Kidney (tissue), 14 donors: Measurements from ENCODE around the gene RANBP1. TPM values are rescaled to one million over a fixed set of nuclear protein-coding genes. Genes with fewer than 3 reads are reported as not detected.
A peak's percentile ranks its signal among the peaks of the same experiment; 100 is the strongest.

ENCODE experiments used
- DNase-seq, 5 donors: peaks; one replicate each; pipeline ENCODE4 v3.0.0-alpha.2; 2013 to 2020
- FAIRE-seq: peaks from 2 replicates; lab custom pipeline; 2012; peaks lifted over from hg19 to GRCh38; lab: Jason Lieb, UNC
- H3K27ac ChIP-seq, 2 donors: one replicate each; pipeline ENCODE4 v1.7.0; 2013; ENCODE audit warnings: low read depth in 2 of 2, low read length in 2 of 2, inconsistent platforms in 1 of 2
- H3K27me3 ChIP-seq: one replicate; pipeline ENCODE4 v1.7.1; 2013; ENCODE audit warnings: low read length, inconsistent platforms; ENCODE audit not compliant: control insufficient read depth, insufficient read depth
- H3K36me3 ChIP-seq, 3 donors: one replicate each; pipeline versions ENCODE4 v1.7.0 to v1.7.1; 2013; ENCODE audit warnings: low read length in 3 of 3, control low read depth in 1 of 3, inconsistent platforms in 1 of 3; ENCODE audit not compliant: insufficient read depth in 3 of 3, control insufficient read depth in 2 of 3
- H3K4me1 ChIP-seq, 3 donors: one replicate each; pipeline versions ENCODE4 v1.7.0 to v1.7.1; 2013; ENCODE audit warnings: low read length in 3 of 3, inconsistent platforms in 1 of 3, low read depth in 1 of 3; ENCODE audit not compliant: control insufficient read depth in 2 of 3, insufficient read depth in 2 of 3
- H3K4me3 ChIP-seq, 3 donors: one replicate each; pipeline versions ENCODE4 v1.7.0 to v1.8.1; 2013; ENCODE audit warnings: low read length in 3 of 3, control low read depth in 1 of 3, inconsistent platforms in 1 of 3
- H3K9ac ChIP-seq, 3 donors: one replicate each; pipeline versions ENCODE4 v1.7.0 to v1.7.1; 2013; ENCODE audit warnings: low read length in 3 of 3, control low read depth in 1 of 3, inconsistent platforms in 1 of 3
- H3K9me3 ChIP-seq, 3 donors: one replicate each; pipeline versions ENCODE4 v1.7.0 to v1.7.1; 2013; ENCODE audit warnings: low read length in 3 of 3, control low read depth in 1 of 3, inconsistent platforms in 1 of 3; ENCODE audit not compliant: control insufficient read depth in 2 of 3, insufficient read depth in 1 of 3
- CTCF ChIP-seq: IDR thresholded peaks from 3 replicates; pipeline ENCODE4 v1.5.1; 2012; ENCODE audit warnings: mild to moderate bottlenecking, moderate library complexity, borderline replicate concordance; ENCODE audit not compliant: insufficient read depth; ENCODE audit errors: extremely low read depth
- intact Hi-C: fragments of 100-400 bp; cut with DNase I; formaldehyde crosslinking; loops from one replicate; pipeline ENCODE4 v1.11.1; 2022
- polyA plus RNA-seq: library from polyadenylated mRNA; stranded (reverse); fragments of 350-450 nt; fragmentation: Illumina TruSeq; extraction: RNeasy Lipid Tissue Mini Kit (QIAGEN cat#74804); gene quantifications from one replicate; pipeline ENCODE4 v1.2.3, GENCODE V29; 2014; ENCODE audit warnings: low read depth, low replicate concordance; ENCODE audit not compliant: insufficient read depth
- total RNA-seq: library from RNA; stranded (reverse); fragmentation: NEBNext Ultra II Directional; extraction: Animal tissue kit (Norgen Biotek cat#: 25700); gene quantifications from one replicate; pipeline ENCODE4 v1.2.1, GENCODE V29; 2021
- donor health status: control.
- donor health status: control.
- donor health status: control.
- donor health status: control.
- donor health status: control.
- donor health status: DM: yes; HTN: yes; CAD: no.
- donor health status: Normal renal cell carcinoma (clear cell type).

RANBP1 gene
- total and polyA plus RNA-seq, 2 donors from 2014 or later = 67.2 to 80.5 TPM

GRCh38 chr22:20130731-20131596 lies 15.1 kb downstream of the RANBP1 start:
- Histone ChIP-seq H3K9ac (peak overlapping the region in 2 of 3 donors; percentile 78 to 85), H3K27ac (peak overlapping the region; percentile 83 to 86), H3K27me3 (no peaks in the 10 kb centered on the region), H3K9me3 (no peaks in the 10 kb centered on the region), H3K36me3 (peaks cover 0 to 8% (median 4%) of the 10 kb centered on the region in 3 donors), H3K4me3 (peak overlapping the region; percentile 20 to 67 (median 64)), H3K4me1 (peaks cover 0 to 36% (median 4%) of the 10 kb centered on the region in 3 donors)
- FAIRE-seq (no peak), DNase-seq (peak; percentile 80 to 94 (median 87))
- TF ChIP-seq CTCF = no peak
- intact Hi-C loops = no loop called here

GRCh38 chr22:20131597-20131858 lies 15.6 kb downstream of the RANBP1 start, which contains the start of gene ZDHHC8:
ZDHHC8 (plus strand) TSS chr22:20131804; CDS start chr22:20131948, 144 bp downstream.
- Histone ChIP-seq H3K9me3 (no peaks in the 10 kb centered on the region), H3K27ac (peak within 1 kb of the TSS; percentile 83 to 86), H3K4me3 (peak within 1 kb of the TSS; percentile 33 to 69 (median 67)), H3K4me1 (peaks cover 0 to 41% (median 7%) of the 10 kb centered on the region in 3 donors), H3K9ac (peak within 1 kb of the TSS in 2 of 3 donors; percentile 80 to 85), H3K36me3 (peaks cover 0 to 2% (median 2%) of the 10 kb centered on the region in 3 donors), H3K27me3 (no peaks in the 10 kb centered on the region)
- intact Hi-C loops = no loop called here
- DNase-seq (peak in 2 of 5 donors; percentile 29 to 63), FAIRE-seq (no peak)
- no peak for TF ChIP-seq CTCF

GRCh38 chr22:20131859-20132685 lies 16.2 kb downstream of the RANBP1 start:
- Histone ChIP-seq H3K4me3 (peak overlapping the region; percentile 33 to 69 (median 66)), H3K9me3 (no peaks in the 10 kb centered on the region), H3K27me3 (no peaks in the 10 kb centered on the region), H3K36me3 (no peaks in the 10 kb centered on the region), H3K9ac (peak overlapping the region in 2 of 3 donors; percentile 65 to 80), H3K27ac (no peak overlapping the region), H3K4me1 (peaks cover 0 to 47% (median 7%) of the 10 kb centered on the region in 3 donors)
- FAIRE-seq = no peak
- no peak for TF ChIP-seq CTCF
- peak in 2 of 5 donors; percentile 39 to 77 for DNase-seq
- intact Hi-C loops = no loop called here
